ENCODE results near the gene APOC3. TPM values are rescaled to one million over a fixed set of nuclear protein-coding genes. Genes with fewer than 3 reads are reported as not detected.

The APOC3 gene
- total and polyA plus RNA-seq, 9 of the 15 experiments (the other 6 are each of a cell fraction or from before 2014, with no cell fraction given) = 1.1 TPM; not detected in 8

DNA sequence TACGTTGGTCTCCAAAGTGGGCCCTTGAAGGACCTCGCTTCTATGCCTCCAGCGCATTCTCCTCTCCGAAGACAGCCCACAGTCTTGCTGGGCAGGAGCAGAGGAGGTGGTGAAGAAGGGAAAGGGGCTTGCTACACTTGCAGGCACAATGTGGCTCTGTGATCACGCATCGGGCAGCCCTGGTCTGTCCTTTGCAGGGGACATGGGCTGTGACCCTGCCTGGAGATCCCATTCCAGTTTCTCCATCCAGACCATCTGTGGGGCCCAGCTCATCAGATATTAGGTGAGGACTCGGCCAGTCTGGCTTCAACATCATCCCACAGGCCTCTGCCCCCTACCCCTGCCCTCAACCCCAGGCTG lies 6.9 kb downstream of the APOC3 start:
- ChIA-PET POLR2A (interaction anchor here (0.9 to 1.5 kb wide), 5 partner anchors 11 to 336 kb away, joined by 3 to 7 read pairs (median 3); no protein-coding TSS in a partner anchor), CTCF (ENCODE audit: low intra/inter-chr PET ratio) (no interaction called here)
- no peaks in the 10 kb centered on the region for H3K36me3 ChIP-seq (ENCODE audit: control insufficient read depth, insufficient read depth, low read length)
- no peak for ATAC-seq
- TF ChIP-seq ZNF830 (CRISPR knock-in tag; IDR thresholded peaks at IDR 0.05) = no peak
- no peak for TF ChIP-seq TEAD1 (CRISPR knock-in tag; IDR thresholded peaks at IDR 0.05)
- no peak for TF ChIP-seq NFE2 (IDR thresholded peaks at IDR 0.05; ENCODE audit: low read depth)
- TF ChIP-seq, protein P1, sequence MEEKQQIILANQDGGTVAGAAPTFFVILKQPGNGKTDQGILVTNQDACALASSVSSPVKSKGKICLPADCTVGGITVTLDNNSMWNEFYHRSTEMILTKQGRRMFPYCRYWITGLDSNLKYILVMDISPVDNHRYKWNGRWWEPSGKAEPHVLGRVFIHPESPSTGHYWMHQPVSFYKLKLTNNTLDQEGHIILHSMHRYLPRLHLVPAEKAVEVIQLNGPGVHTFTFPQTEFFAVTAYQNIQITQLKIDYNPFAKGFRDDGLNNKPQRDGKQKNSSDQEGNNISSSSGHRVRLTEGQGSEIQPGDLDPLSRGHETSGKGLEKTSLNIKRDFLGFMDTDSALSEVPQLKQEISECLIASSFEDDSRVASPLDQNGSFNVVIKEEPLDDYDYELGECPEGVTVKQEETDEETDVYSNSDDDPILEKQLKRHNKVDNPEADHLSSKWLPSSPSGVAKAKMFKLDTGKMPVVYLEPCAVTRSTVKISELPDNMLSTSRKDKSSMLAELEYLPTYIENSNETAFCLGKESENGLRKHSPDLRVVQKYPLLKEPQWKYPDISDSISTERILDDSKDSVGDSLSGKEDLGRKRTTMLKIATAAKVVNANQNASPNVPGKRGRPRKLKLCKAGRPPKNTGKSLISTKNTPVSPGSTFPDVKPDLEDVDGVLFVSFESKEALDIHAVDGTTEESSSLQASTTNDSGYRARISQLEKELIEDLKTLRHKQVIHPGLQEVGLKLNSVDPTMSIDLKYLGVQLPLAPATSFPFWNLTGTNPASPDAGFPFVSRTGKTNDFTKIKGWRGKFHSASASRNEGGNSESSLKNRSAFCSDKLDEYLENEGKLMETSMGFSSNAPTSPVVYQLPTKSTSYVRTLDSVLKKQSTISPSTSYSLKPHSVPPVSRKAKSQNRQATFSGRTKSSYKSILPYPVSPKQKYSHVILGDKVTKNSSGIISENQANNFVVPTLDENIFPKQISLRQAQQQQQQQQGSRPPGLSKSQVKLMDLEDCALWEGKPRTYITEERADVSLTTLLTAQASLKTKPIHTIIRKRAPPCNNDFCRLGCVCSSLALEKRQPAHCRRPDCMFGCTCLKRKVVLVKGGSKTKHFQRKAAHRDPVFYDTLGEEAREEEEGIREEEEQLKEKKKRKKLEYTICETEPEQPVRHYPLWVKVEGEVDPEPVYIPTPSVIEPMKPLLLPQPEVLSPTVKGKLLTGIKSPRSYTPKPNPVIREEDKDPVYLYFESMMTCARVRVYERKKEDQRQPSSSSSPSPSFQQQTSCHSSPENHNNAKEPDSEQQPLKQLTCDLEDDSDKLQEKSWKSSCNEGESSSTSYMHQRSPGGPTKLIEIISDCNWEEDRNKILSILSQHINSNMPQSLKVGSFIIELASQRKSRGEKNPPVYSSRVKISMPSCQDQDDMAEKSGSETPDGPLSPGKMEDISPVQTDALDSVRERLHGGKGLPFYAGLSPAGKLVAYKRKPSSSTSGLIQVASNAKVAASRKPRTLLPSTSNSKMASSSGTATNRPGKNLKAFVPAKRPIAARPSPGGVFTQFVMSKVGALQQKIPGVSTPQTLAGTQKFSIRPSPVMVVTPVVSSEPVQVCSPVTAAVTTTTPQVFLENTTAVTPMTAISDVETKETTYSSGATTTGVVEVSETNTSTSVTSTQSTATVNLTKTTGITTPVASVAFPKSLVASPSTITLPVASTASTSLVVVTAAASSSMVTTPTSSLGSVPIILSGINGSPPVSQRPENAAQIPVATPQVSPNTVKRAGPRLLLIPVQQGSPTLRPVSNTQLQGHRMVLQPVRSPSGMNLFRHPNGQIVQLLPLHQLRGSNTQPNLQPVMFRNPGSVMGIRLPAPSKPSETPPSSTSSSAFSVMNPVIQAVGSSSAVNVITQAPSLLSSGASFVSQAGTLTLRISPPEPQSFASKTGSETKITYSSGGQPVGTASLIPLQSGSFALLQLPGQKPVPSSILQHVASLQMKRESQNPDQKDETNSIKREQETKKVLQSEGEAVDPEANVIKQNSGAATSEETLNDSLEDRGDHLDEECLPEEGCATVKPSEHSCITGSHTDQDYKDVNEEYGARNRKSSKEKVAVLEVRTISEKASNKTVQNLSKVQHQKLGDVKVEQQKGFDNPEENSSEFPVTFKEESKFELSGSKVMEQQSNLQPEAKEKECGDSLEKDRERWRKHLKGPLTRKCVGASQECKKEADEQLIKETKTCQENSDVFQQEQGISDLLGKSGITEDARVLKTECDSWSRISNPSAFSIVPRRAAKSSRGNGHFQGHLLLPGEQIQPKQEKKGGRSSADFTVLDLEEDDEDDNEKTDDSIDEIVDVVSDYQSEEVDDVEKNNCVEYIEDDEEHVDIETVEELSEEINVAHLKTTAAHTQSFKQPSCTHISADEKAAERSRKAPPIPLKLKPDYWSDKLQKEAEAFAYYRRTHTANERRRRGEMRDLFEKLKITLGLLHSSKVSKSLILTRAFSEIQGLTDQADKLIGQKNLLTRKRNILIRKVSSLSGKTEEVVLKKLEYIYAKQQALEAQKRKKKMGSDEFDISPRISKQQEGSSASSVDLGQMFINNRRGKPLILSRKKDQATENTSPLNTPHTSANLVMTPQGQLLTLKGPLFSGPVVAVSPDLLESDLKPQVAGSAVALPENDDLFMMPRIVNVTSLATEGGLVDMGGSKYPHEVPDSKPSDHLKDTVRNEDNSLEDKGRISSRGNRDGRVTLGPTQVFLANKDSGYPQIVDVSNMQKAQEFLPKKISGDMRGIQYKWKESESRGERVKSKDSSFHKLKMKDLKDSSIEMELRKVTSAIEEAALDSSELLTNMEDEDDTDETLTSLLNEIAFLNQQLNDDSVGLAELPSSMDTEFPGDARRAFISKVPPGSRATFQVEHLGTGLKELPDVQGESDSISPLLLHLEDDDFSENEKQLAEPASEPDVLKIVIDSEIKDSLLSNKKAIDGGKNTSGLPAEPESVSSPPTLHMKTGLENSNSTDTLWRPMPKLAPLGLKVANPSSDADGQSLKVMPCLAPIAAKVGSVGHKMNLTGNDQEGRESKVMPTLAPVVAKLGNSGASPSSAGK (IDR thresholded peaks at IDR 0.05) = no peak
- no peak for TF ChIP-seq SMAD4 (CRISPR knock-in tag; conservative IDR thresholded peaks at IDR 0.05)
- TF ChIP-seq PTTG1 (tag; IDR thresholded peaks at IDR 0.05; ENCODE audit: low read depth) = no peak
- TF ChIP-seq ZNF175 (CRISPR knock-in tag; IDR thresholded peaks at IDR 0.05; ENCODE audit: low read depth) = no peak
- TF ChIP-seq NFE2L1 (tag; IDR thresholded peaks at IDR 0.05; ENCODE audit: borderline replicate concordance, low read depth) = no peak
- TF ChIP-seq, protein P2, sequence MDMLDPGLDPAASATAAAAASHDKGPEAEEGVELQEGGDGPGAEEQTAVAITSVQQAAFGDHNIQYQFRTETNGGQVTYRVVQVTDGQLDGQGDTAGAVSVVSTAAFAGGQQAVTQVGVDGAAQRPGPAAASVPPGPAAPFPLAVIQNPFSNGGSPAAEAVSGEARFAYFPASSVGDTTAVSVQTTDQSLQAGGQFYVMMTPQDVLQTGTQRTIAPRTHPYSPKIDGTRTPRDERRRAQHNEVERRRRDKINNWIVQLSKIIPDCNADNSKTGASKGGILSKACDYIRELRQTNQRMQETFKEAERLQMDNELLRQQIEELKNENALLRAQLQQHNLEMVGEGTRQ (CRISPR knock-in tag; IDR thresholded peaks at IDR 0.05) = no peak
- TF ChIP-seq, protein P3, sequence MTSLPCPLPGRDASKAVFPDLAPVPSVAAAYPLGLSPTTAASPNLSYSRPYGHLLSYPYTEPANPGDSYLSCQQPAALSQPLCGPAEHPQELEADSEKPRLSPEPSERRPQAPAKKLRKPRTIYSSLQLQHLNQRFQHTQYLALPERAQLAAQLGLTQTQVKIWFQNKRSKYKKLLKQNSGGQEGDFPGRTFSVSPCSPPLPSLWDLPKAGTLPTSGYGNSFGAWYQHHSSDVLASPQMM (CRISPR knock-in tag; IDR thresholded peaks at IDR 0.05) = no peak
- 0 out of 4 replicates have a peak overlapping the region, but pooled peaks of 1 of the 2 experiments have one; percentile 20 for H3K9ac ChIP-seq (ENCODE audit: insufficient read depth in 1 of 2, low read depth in 2 of 2, low read length in 2 of 2)
- H3K27ac ChIP-seq (ENCODE audit: extremely low read depth, low read depth, low read length) = no peak overlapping the region
- H2AFZ ChIP-seq (ENCODE audit: low read depth, low read length) = no peak overlapping the region
- H4K20me1 ChIP-seq (replicated peaks; ENCODE audit: control insufficient read depth, insufficient read depth, low read length) = no peaks in the 10 kb centered on the region
- H3K9me3 ChIP-seq (replicated peaks; ENCODE audit: control insufficient read depth, insufficient read depth, low read depth, low read length) = no peaks in the 10 kb centered on the region
- BruUV-seq (replicated peaks) = no TSS peak
- H3K4me1 ChIP-seq (replicated peaks in 1 of 2; ENCODE audit: control insufficient read depth in 2 of 2, insufficient read depth in 2 of 2, low read length in 2 of 2) = peaks cover 15 to 32% of the 10 kb centered on the region in 2 experiments; a peak in 4 of 5 replicates
- no peak for FAIRE-seq
- H3K27me3 ChIP-seq (ENCODE audit: control insufficient read depth in 2 of 2, insufficient read depth in 2 of 2, low read length in 2 of 2) = peaks cover 0 to 7% of the 10 kb centered on the region in 2 experiments; a peak in 2 of 5 replicates
- 31% methylated on average over 5 of the region's 7 CpGs for WGBS (ENCODE audit: insufficient coverage, low coverage, missing lambda C conversion rate)
- H3K79me2 ChIP-seq (ENCODE audit: control insufficient read depth, insufficient read depth, low read length) = no peaks in the 10 kb centered on the region
- no peak overlapping the region for H3K4me3 ChIP-seq
- DNase-seq (ENCODE audit: extremely low read depth in 1 of 4, low spot score in 3 of 4) = no peak
- in situ Hi-C loops (cut with MboI) = no loop called here
- no peaks in the 10 kb centered on the region for H3K9me1 ChIP-seq (ENCODE audit: control insufficient read depth, insufficient read depth, low read length)
- no peak overlapping the region for H3K4me2 ChIP-seq (ENCODE audit: insufficient read depth, low read length)
- intact Hi-C loops (cut with micrococcal nuclease) = loop anchor here (1.0 to 10.0 kb wide), 2 partner anchors 48 to 102 kb away; partner anchors contain the start of gene ZPR1

Data from K562 (cell line).